CD8-positive, alpha-beta memory T cell (primary cell): ENCODE measurements around the gene NFAT5. TPM values are rescaled to one million over a fixed set of nuclear protein-coding genes. Genes with fewer than 3 reads are reported as not detected.

Source experiments
- CTCF ChIA-PET: fragments of 350-600 bp; sonication (Branson Sonifier 250); formaldehyde crosslinking; loops from one replicate; lab custom pipeline; 2021; ENCODE audit warnings: antibody characterized with exemption; lab: Charles Lee
- POLR2A ChIA-PET: fragments of 350-600 bp; sonication (Branson Sonifier 250); formaldehyde crosslinking; loops from one replicate; lab custom pipeline; 2021; ENCODE audit warnings: antibody characterized with exemption; lab: Charles Lee
- DNase-seq, 5 donors: peaks; one replicate each; pipeline versions ENCODE4 v3.0.0 to v3.0.0-alpha.2; 2020 to 2022; ENCODE audit warnings: mixed read lengths in 1 of 5
- H3K27ac ChIP-seq: one replicate; pipeline ENCODE4 v1.7.0; 2013; ENCODE audit warnings: low read depth, mild to moderate bottlenecking, low read length, moderate library complexity
- H3K27me3 ChIP-seq: 2 replicates; pipeline ENCODE4 v1.7.0; 2013; ENCODE audit warnings: low read length, mild to moderate bottlenecking; ENCODE audit not compliant: insufficient read depth, poor library complexity, severe bottlenecking
- H3K36me3 ChIP-seq: 2 replicates; pipeline ENCODE4 v1.7.0; 2013; ENCODE audit warnings: mild to moderate bottlenecking, low read length, moderate library complexity; ENCODE audit not compliant: insufficient read depth
- H3K4me1 ChIP-seq: 2 replicates; pipeline ENCODE4 v1.7.0; 2013; ENCODE audit warnings: mild to moderate bottlenecking, low read length, moderate library complexity; ENCODE audit not compliant: insufficient read depth
- H3K4me3 ChIP-seq: 2 replicates; pipeline ENCODE4 v1.7.0; 2013; ENCODE audit warnings: mild to moderate bottlenecking, low read length
- H3K9me3 ChIP-seq: 2 replicates; pipeline ENCODE4 v1.7.0; 2013; ENCODE audit warnings: mild to moderate bottlenecking, low read length
- H3K27ac Mint-ChIP-seq, 8 donors: one replicate each; pipeline ENCODE4 v1.8.0; 2020 to 2021; ENCODE audit warnings: mixed read lengths in 8 of 8, mild to moderate bottlenecking in 6 of 8, inconsistent platforms in 3 of 8, moderate library complexity in 3 of 8
- H3K27me3 Mint-ChIP-seq, 2 donors: one replicate each; pipeline ENCODE4 v1.8.0; 2020 to 2021; ENCODE audit warnings: mixed read lengths in 2 of 2, mild to moderate bottlenecking in 1 of 2, moderate library complexity in 1 of 2
- H3K36me3 Mint-ChIP-seq, 3 donors: one replicate each; pipeline ENCODE4 v1.8.0; 2020 to 2021; ENCODE audit warnings: mixed read lengths in 3 of 3, inconsistent platforms in 1 of 3, mild to moderate bottlenecking in 1 of 3
- H3K4me1 Mint-ChIP-seq, 3 donors: one replicate each; pipeline ENCODE4 v1.8.0; 2020 to 2021; ENCODE audit warnings: mixed read lengths in 3 of 3, inconsistent platforms in 1 of 3, mild to moderate bottlenecking in 1 of 3
- H3K4me3 Mint-ChIP-seq, 7 donors: one replicate each; pipeline ENCODE4 v1.8.0; 2020 to 2021; ENCODE audit warnings: mixed read lengths in 7 of 7, mild to moderate bottlenecking in 6 of 7, moderate library complexity in 4 of 7, inconsistent platforms in 2 of 7
- H3K9me3 Mint-ChIP-seq, 5 donors: one replicate each; pipeline ENCODE4 v1.8.0; 2020 to 2022; ENCODE audit warnings: mixed read lengths in 5 of 5, mild to moderate bottlenecking in 3 of 5, moderate library complexity in 2 of 5, inconsistent platforms in 1 of 5
- polyA plus RNA-seq: library from polyadenylated mRNA; unstranded; fragments of 300-500 nt; fragmentation: Illumina TruSeq; gene quantifications from one replicate; pipeline ENCODE4 v1.2.3, GENCODE V29; 2021
- total RNA-seq, 2 experiments: library from RNA; stranded (reverse); gene quantifications; one replicate each; pipeline ENCODE4 v1.2.3, GENCODE V29; 2021

The NFAT5 gene
- total and polyA plus RNA-seq, 3 experiments from 2014 or later = 11.3 to 41.0 (median 39.0) TPM

DNA sequence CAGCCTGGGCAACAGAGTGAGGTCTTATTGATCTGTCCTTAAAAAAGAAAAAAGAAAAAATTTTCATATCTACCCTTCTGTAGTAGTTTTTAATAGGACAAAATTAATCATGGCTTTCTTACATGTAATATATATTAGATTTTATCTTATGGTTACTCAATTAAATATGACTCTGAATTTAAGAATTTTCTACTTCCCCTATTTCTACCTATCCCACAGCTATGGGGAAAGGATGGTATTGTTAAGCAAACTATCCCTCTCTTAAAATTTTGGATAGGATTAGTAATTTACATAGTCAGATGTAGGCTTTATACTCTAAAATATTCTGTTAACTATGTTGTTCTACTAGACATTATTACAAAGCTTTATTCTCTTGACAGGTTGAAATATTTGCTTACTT, 98.1 kb downstream of the NFAT5 start:
- H3K27ac ChIP-seq = no peak overlapping the region
- no peaks in the 10 kb centered on the region for H3K27me3 ChIP-seq
- H3K27ac Mint-ChIP-seq = no peak overlapping the region
- POLR2A ChIA-PET = no interaction called here
- peaks cover 5% of the 10 kb centered on the region for H3K36me3 ChIP-seq
- H3K9me3 Mint-ChIP-seq = no peaks in the 10 kb centered on the region
- no peak overlapping the region for H3K4me3 ChIP-seq
- DNase-seq = no peak
- CTCF ChIA-PET = interaction anchor here (0.7 to 1.0 kb wide), 2 partner anchors 91 to 200 kb away, joined by 3 read pairs; partner anchors contain the start of gene NOB1
- no peaks in the 10 kb centered on the region for H3K27me3 Mint-ChIP-seq
- H3K4me1 ChIP-seq = no peaks in the 10 kb centered on the region
- H3K4me1 Mint-ChIP-seq = no peaks in the 10 kb centered on the region
- no peak overlapping the region for H3K4me3 Mint-ChIP-seq
- H3K36me3 Mint-ChIP-seq = peaks cover 5 to 46% (median 7%) of the 10 kb centered on the region in 3 donors
- H3K9me3 ChIP-seq = no peaks in the 10 kb centered on the region

DNA sequence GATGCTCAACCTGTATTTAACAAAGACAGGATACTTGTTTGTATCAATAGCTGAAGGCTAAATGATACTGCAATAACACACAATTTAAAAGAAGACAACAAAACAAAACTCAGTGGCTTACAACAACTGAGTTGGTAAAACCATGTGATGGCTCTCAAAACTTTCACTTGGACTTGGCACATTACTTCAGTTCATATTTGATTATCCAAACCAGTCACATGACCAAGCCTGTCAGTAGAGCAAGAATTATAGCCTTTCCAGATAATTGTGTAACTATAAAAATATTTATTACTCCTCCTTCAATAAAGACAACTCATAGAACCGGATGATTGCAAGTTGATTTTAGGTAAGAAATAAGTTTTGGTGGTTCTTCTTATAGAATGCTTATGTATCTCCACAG, 103.8 kb downstream of the NFAT5 start:
- POLR2A ChIA-PET = no interaction called here
- H3K36me3 ChIP-seq = peaks cover 7% of the 10 kb centered on the region
- CTCF ChIA-PET = no interaction called here
- H3K27ac ChIP-seq = no peak overlapping the region
- no peaks in the 10 kb centered on the region for H3K4me1 ChIP-seq
- DNase-seq = no peak
- no peaks in the 10 kb centered on the region for H3K27me3 Mint-ChIP-seq
- no peak overlapping the region for H3K4me3 Mint-ChIP-seq
- peaks cover 0 to 49% (median 14%) of the 10 kb centered on the region in 3 donors for H3K36me3 Mint-ChIP-seq
- H3K27ac Mint-ChIP-seq = peak overlapping the region in 1 of 8 donors; percentile 12
- H3K9me3 Mint-ChIP-seq = no peaks in the 10 kb centered on the region
- no peak overlapping the region for H3K4me3 ChIP-seq
- no peaks in the 10 kb centered on the region for H3K27me3 ChIP-seq
- no peaks in the 10 kb centered on the region for H3K4me1 Mint-ChIP-seq
- no peaks in the 10 kb centered on the region for H3K9me3 ChIP-seq

DNA sequence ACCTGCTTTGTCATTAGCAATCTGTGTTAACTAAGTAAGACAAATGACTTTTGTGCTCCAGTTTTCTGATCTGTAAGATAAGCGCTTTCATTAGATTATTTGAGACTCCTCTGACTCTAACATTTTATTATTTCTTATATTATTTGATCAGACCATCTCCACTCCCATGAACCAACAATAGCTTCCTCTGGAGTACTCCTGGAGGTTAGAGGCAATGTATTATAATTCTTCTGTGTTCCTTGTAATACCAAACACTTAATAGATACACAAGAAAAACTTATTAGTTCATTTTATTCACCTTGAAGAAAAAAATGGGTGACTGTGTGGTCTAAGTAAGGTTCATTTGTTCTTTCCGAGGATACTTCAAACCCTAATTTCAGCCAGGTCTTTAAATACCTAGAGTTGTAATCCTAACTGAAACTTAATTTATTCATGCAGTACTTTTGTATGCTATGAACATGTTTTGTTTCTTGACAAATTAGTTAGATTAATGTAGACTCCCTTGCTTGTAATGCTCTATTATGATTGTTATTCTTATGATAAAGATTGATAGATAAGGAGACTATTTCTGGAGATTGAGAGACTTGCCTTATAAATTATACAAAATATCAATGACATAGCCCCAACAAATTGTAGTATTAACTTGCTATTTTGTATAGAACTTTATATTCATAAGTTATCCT, 106.7 kb downstream of the NFAT5 start:
- Histone ChIP-seq H3K4me1 (no peaks in the 10 kb centered on the region), H3K27me3 (no peaks in the 10 kb centered on the region), H3K27ac (no peak overlapping the region), H3K4me3 (no peak overlapping the region), H3K9me3 (no peaks in the 10 kb centered on the region), H3K36me3 (peaks cover 7% of the 10 kb centered on the region)
- Mint-ChIP-seq H3K9me3 (no peaks in the 10 kb centered on the region), H3K4me3 (no peak overlapping the region), H3K4me1 (no peaks in the 10 kb centered on the region), H3K27me3 (no peaks in the 10 kb centered on the region), H3K36me3 (peaks cover 0 to 66% (median 18%) of the 10 kb centered on the region in 3 donors), H3K27ac (peak overlapping the region in 2 of 8 donors; percentile 38 to 75)
- DNase-seq = no peak
- CTCF ChIA-PET = no interaction called here
- POLR2A ChIA-PET = no interaction called here

DNA sequence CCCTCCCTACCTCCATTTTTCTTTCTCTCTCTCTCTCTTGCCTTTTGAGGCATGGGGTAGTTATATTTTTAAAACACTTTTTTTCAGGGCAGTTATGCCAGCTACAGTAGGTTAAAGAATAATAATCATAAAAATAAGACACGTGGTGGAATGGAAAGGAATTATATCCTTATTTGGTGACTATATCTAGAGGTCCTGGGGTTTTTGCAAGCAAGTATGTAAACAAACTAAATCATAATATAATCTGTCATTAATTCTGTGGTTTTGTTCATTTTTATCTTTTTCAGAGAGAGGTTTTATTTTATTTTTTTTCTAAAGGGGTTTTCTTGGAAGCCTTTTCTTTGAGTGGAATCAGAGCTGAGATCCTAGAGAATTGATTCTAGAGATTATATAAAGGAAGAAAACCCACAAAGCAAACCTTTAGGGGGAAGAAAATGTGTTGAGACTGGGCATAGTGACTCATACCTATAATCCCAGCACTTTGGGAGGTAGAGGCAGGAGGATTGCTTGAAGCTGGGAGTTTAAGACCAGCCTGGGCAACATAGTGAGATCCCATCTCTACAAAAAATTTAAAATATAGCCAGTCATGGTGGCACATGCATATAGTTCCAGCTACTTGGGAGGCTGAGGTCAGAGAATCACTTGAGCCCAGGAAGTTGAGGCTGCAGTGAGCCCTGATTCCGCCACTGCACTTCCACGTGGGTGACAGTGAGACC, 107.4 kb downstream of the NFAT5 start:
- no peaks in the 10 kb centered on the region for H3K9me3 Mint-ChIP-seq
- Histone ChIP-seq H3K36me3 (peaks cover 7% of the 10 kb centered on the region), H3K4me3 (no peak overlapping the region), H3K4me1 (no peaks in the 10 kb centered on the region), H3K27ac (no peak overlapping the region), H3K27me3 (no peaks in the 10 kb centered on the region), H3K9me3 (no peaks in the 10 kb centered on the region)
- no peaks in the 10 kb centered on the region for H3K27me3 Mint-ChIP-seq
- H3K36me3 Mint-ChIP-seq = peaks cover 0 to 66% (median 19%) of the 10 kb centered on the region in 3 donors
- H3K4me1 Mint-ChIP-seq = no peaks in the 10 kb centered on the region
- H3K27ac Mint-ChIP-seq = peak overlapping the region in 5 of 8 donors; percentile 38 to 75 (median 68)
- CTCF ChIA-PET = no interaction called here
- no peak overlapping the region for H3K4me3 Mint-ChIP-seq
- no peak for DNase-seq
- POLR2A ChIA-PET = no interaction called here

DNA sequence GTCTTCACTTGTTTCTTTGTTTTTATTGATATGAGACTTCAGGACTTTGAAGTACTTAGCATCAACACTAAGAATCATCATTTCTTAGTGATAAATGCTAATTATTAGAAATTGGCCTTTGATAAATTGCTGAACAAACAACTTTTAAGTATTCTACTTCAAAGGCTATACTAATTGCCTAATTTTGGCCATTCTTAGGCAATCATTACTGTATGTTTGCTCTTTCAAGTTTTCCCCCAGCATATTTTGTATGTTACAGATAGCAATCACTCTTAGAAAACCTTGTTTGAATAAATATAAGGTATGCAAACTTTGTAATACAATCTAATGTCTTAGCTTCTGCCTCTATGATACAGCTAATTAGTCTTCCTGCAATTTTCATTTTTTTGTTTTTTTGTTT, 114.6 kb downstream of the NFAT5 start:
- CTCF ChIA-PET = no interaction called here
- Mint-ChIP-seq H3K9me3 (no peaks in the 10 kb centered on the region), H3K4me3 (no peak overlapping the region), H3K27ac (peak overlapping the region in 2 of 8 donors; percentile 47 to 73), H3K4me1 (no peaks in the 10 kb centered on the region), H3K27me3 (no peaks in the 10 kb centered on the region), H3K36me3 (peaks cover 0 to 55% (median 7%) of the 10 kb centered on the region in 3 donors)
- Histone ChIP-seq H3K9me3 (no peaks in the 10 kb centered on the region), H3K36me3 (peaks cover 4% of the 10 kb centered on the region), H3K4me3 (no peak overlapping the region), H3K27ac (no peak overlapping the region), H3K4me1 (no peaks in the 10 kb centered on the region), H3K27me3 (no peaks in the 10 kb centered on the region)
- no peak for DNase-seq
- POLR2A ChIA-PET = no interaction called here

DNA sequence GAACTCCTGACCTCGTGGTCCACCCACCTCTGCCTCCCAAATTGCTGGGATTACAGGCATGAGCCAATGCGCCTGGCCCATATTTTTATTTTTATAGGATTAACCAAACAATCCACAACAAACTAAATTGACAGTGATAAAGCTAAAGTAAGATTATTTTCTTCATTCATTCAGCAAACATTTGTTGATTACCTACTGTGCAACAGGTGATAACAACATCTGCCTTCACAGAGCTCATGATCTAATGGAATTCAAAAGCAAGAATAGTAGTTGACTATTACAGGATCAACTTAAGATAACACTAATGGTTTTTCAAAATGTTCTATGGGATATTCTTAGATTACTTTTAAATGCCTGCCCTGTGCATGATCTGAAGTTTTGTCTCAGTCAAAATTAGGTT, 122.8 kb downstream of the NFAT5 start:
- Histone ChIP-seq H3K27me3 (no peaks in the 10 kb centered on the region), H3K27ac (no peak overlapping the region), H3K36me3 (peaks cover 19% of the 10 kb centered on the region), H3K9me3 (no peaks in the 10 kb centered on the region), H3K4me3 (no peak overlapping the region), H3K4me1 (no peaks in the 10 kb centered on the region)
- peaks cover 6 to 55% (median 12%) of the 10 kb centered on the region in 3 donors for H3K36me3 Mint-ChIP-seq
- no peak for DNase-seq
- H3K9me3 Mint-ChIP-seq = no peaks in the 10 kb centered on the region
- H3K27ac Mint-ChIP-seq = peak overlapping the region in 2 of 8 donors; percentile 29 to 32
- no peak overlapping the region for H3K4me3 Mint-ChIP-seq
- peaks cover 0 to 4% (median 0%) of the 10 kb centered on the region in 3 donors for H3K4me1 Mint-ChIP-seq
- ChIA-PET CTCF (interaction anchor here (1.2 kb wide), 1 partner anchor 66 kb away, joined by 3 read pairs; the partner anchor contains the start of gene NOB1), POLR2A (no interaction called here)
- H3K27me3 Mint-ChIP-seq = no peaks in the 10 kb centered on the region

DNA sequence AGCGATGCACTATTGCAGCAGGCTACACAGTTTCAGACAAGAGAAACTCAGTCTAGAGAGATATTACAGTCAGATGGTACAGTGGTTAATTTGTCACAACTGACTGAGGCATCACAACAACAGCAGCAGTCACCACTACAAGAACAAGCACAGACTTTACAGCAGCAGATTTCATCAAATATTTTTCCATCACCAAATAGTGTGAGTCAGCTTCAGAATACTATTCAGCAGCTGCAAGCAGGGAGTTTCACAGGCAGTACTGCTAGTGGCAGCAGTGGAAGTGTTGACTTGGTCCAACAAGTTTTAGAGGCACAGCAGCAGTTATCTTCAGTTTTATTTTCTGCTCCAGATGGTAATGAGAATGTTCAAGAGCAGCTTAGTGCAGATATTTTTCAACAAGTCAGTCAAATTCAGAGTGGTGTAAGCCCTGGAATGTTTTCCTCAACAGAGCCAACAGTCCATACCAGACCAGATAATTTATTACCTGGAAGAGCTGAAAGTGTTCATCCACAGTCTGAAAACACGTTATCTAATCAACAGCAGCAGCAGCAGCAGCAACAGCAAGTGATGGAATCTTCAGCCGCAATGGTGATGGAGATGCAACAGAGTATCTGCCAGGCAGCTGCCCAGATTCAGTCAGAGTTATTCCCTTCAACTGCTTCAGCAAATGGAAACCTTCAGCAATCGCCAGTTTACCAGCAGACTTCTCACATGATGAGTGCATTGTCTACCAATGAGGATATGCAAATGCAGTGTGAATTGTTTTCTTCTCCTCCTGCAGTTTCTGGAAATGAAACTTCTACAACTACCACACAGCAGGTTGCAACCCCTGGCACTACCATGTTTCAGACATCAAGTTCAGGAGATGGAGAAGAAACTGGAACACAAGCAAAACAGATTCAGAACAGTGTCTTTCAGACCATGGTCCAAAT, 126.5 kb downstream of the NFAT5 start:
- ChIA-PET CTCF (no interaction called here), POLR2A (no interaction called here)
- no peaks in the 10 kb centered on the region for H3K27me3 Mint-ChIP-seq
- Histone ChIP-seq H3K27me3 (no peaks in the 10 kb centered on the region), H3K27ac (no peak overlapping the region), H3K36me3 (peaks cover 38% of the 10 kb centered on the region), H3K4me3 (no peak overlapping the region), H3K4me1 (no peaks in the 10 kb centered on the region), H3K9me3 (no peaks in the 10 kb centered on the region)
- peaks cover 11 to 71% (median 22%) of the 10 kb centered on the region in 3 donors for H3K36me3 Mint-ChIP-seq
- peaks cover 0 to 5% (median 0%) of the 10 kb centered on the region in 3 donors for H3K4me1 Mint-ChIP-seq
- no peak overlapping the region for H3K4me3 Mint-ChIP-seq
- no peaks in the 10 kb centered on the region for H3K9me3 Mint-ChIP-seq
- no peak for DNase-seq
- H3K27ac Mint-ChIP-seq = peak overlapping the region in 5 of 8 donors; percentile 2 to 64 (median 22)
